Stimulated activated CD4-positive, alpha-beta T cell treated with anti-CD3 and anti-CD28 coated beads, Interleukin-15, amount 100 ng/mL, for 1 hour (primary cell): ENCODE measurements around the gene SLC28A2.
"Not testable (repeated sequence)": the region's sequence is repeated elsewhere in the genome, so short reads cannot be mapped to it uniquely, and the experiment has no call there.

Experiments used
- DNase-seq, 2 donors: peaks; one replicate each; pipeline ENCODE4 v3.0.0-alpha.2; 2020; ENCODE audit warnings: low read depth in 1 of 2, low spot score in 1 of 2

The SLC28A2 gene

GRCh38 chr15:45251888-45252287 lies at the start of gene SLC28A2:
TSS of gene SLC28A2 (plus strand) at chr15:45252234. CDS start at chr15:45253216, 982 bp downstream.
- DNase-seq = no peak

- DNase-seq = no peak
Measured at GRCh38 chr15:45203182-45203581, 48.9 kb upstream of the SLC28A2 start.

- no peak for DNase-seq
Measured at GRCh38 chr15:45205192-45205591, 46.8 kb upstream of the SLC28A2 start.

GRCh38 chr15:45212493-45212892 lies 39.5 kb upstream of the SLC28A2 start:
- no peak for DNase-seq

- no peak for DNase-seq
Measured at GRCh38 chr15:45221053-45221599, 30.9 kb upstream of the SLC28A2 start.

GRCh38 chr15:45221967-45222366 lies 30.1 kb upstream of the SLC28A2 start:
- no peak for DNase-seq

GRCh38 chr15:45224621-45225217 lies 27.3 kb upstream of the SLC28A2 start:
- DNase-seq = no peak

- DNase-seq = no peak
Measured at GRCh38 chr15:45225506-45226273, 26.3 kb upstream of the SLC28A2 start.

GRCh38 chr15:45228931-45229330 lies 23.1 kb upstream of the SLC28A2 start:
- DNase-seq = no peak

GRCh38 chr15:45230245-45230965 lies 21.6 kb upstream of the SLC28A2 start:
- DNase-seq = no peak

- no peak for DNase-seq
Measured at GRCh38 chr15:45231132-45231531, 20.9 kb upstream of the SLC28A2 start.

- DNase-seq = no peak
Measured at GRCh38 chr15:45231864-45232562, 20.0 kb upstream of the SLC28A2 start.

- no peak for DNase-seq
Measured at GRCh38 chr15:45234562-45235235, 17.3 kb upstream of the SLC28A2 start.

- DNase-seq = not testable (repeated sequence)
Measured at GRCh38 chr15:45236806-45237205, 15.2 kb upstream of the SLC28A2 start.

GRCh38 chr15:45242289-45242688 lies 9.7 kb upstream of the SLC28A2 start:
- DNase-seq = no peak

GRCh38 chr15:45249125-45249780 lies 2.8 kb upstream of the SLC28A2 start:
- no peak for DNase-seq

- no peak for DNase-seq
Measured at GRCh38 chr15:45253330-45253729, 1.3 kb downstream of the SLC28A2 start.

GRCh38 chr15:45254405-45254804 lies 2.4 kb downstream of the SLC28A2 start:
- no peak for DNase-seq

GRCh38 chr15:45254824-45255223 lies 2.8 kb downstream of the SLC28A2 start:
- not testable (repeated sequence) for DNase-seq

GRCh38 chr15:45259796-45260195 lies 7.8 kb downstream of the SLC28A2 start:
- DNase-seq = no peak
